GM18498 (cell line): ENCODE measurements around the gene ZNF709.
"Not testable (repeated sequence)": the region's sequence is repeated elsewhere in the genome, so short reads cannot be mapped to it uniquely, and the experiment has no call there.

Experiments used
- ATAC-seq: cut with Tn5 transposase; IDR thresholded peaks from one replicate; pipeline ENCODE4 v1.9.1; 2021; ENCODE audit warnings: mild to moderate bottlenecking, moderate library complexity; ENCODE audit not compliant: unreplicated experiment

Gene ZNF709

DNA sequence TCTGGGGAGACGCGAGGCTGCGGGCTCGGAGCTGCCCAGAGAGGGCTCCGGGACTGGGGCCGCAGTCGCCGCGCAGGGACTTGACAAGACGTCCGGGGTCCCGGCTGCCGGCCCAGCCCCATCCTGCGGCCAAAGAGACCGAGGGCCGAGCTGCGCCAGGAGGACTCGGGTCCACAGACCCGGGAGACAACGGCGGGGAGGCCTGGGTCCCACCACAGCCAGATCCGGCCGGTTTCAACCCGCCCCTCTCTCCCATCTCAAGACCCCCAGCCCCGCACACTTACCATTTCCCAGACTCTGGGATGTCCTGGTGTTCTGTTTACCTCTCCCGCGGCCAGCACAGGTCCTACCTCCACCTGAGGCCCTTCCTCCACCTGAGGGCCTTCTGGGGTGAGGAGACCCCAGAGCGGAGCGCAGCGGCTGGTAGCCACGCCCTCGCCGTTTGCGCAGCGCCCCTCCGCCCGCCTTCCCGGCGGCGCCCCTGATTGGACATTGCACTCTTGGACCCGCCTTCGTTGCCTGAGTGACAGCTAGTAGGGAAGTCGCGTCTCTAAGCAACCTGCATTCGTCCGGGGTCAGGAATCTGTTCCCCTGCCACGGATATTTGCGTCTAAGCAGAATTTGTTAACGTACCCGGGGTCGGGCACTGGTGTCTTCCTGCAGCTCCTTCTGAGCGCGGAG, at the start of gene ZNF709:
Gene ZNF709 (minus strand): TSS at position 446 of the 681 bp plus-strand sequence. CDS start 159 bp downstream, at position 287.
- peak; percentile 96 for ATAC-seq

DNA sequence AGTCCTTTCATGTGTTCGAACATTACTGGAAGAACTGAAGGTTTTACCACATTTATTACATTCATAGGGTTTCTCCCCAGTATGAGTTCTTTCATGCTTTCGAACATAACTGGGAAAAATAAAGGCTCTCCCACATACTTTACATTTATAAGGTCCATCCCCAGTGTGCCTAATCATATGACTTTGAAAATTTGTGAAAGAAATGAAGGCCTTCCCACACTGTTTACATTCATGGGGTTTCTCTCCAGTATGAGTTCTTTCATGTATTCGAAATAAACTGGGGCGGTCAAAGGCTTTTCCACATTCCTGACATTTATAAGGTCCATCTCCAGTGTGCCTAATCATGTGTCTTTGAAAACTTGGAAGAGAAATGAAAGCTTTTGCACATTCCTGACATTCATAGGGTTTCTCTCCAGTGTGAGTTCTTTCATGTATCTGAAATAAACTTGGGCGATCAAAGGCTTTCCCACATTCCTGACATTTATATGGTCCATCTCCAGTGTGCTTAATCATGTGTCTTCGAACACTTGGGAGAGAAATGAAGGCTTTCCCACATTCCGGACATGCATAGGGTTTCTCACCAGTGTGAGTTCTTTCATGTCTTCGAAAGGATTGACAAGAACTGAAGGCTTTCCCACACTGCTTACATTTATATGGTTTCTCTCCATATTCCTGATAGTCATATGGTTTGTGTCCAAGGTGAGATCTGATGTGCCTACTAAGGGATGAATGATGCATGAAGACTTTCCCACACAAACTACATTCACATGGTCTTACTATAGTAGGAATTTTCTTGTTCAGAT, 42.6 kb upstream of the ZNF709 start:
- ATAC-seq, result no peak

DNA sequence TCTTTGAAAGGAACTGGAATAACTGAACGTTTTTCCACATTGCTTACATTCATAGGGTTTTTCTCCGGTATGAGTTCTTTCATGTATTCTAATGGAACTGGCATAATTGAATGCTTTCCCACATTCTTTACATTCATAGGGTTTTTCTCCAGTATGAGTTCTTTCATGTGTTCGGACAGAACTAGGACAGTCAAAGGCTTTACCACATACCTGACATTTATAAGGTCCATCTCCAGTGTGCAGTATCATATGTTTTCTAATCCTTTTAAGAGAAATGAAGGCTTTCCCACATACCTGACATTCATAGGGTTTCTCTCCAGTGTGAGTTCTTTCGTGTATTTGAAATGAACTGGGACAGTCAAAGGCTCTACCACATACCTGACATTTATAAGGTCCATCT, 41.9 kb upstream of the ZNF709 start:
- ATAC-seq, result no peak

DNA sequence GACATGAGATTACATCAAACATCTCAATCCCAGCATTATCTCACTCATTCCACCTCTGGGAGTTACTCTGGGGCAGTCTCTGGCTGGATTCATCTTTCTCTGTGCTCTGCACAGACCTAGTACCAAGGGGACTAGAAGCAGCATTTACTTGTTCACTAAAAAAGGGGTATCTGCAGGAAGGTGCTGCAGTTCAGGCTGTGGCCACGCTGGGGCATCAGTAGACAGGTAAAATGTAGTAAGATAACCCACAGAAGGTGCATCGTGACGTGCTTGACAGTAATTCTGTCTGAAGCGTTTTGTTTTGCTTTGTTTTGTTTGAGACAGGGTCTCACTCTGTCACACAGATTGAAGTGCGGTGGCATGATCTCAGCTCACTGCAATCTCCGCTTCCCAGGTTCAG, 37.4 kb upstream of the ZNF709 start:
- ATAC-seq, result no peak

- no peak for ATAC-seq
Measured at GRCh38 chr19:12513531-12514061, 29.0 kb upstream of the ZNF709 start.

- no peak for ATAC-seq
Measured at GRCh38 chr19:12497032-12497431, 12.4 kb upstream of the ZNF709 start.

GRCh38 chr19:12496480-12496879, 11.9 kb upstream of the ZNF709 start:
- no peak for ATAC-seq

DNA sequence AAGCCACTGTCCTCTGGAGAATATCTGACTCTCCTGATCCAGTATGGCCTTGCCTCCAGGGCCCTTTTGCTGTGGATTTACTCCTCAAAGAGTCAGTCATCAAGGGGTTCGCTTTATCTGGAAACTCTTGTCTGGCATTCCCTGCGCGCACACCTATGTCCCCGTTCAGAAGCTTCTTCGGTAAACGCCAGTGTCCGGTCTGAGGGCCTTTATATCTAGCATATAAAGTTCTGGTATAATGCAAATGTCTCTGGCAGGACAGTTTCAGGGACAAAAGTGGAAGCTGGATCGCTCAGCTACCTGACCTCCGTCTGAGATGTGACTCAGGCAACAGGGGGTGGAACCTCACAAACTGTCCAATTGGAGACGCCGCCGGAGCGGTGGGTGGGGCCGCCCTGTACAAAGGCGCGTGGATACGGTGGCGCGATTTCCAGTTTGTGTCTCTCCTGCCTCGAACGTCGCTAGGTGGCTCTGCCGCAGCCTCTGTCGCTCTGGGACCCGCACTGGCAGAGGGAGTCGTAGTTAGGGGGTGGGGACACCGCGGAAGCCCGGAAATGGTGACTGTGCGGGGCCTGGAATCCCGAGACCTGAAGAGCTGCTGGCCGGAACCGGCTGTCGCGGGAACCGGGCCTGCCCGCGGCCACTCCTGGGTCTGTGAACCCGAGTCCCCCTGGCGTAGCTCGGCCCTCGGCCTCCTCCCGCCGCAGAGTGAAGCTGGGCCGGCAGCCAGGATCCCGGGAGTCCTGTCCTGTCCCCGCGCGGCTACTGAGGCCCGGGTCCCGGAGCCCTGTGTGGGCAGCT, 10.6 kb upstream of the ZNF709 start:
- peak; percentile 75 for ATAC-seq

GRCh38 chr19:12494260-12494860, 9.7 kb upstream of the ZNF709 start:
- ATAC-seq, result no peak

DNA sequence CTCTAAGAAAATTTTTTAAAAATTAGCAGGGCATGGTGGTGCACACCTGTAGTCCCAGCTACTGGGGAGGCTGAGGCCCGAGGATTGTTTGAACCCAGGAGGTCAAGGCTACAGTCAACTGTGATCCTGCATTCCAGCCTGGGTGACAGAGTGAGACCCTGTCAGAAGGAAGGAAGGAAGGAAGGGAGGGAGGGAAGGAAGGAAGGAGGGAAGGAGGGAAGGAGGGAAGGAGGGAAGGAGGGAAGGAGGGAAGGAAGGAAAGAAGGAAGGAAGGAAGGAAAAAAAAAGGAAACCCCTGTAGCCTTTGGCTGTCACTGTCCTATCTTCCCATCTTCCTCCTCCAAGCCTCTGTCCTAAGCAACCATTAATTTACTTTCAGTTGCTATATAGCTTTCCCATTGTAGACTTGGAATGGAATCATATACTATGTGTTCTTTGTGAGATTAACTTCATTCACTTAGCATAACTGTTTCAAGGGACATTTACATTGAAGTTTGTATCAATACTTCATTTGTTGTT, 1.7 kb upstream of the ZNF709 start:
- not testable (repeated sequence) for ATAC-seq

GRCh38 chr19:12485571-12485970, 955 bp upstream of the ZNF709 start:
- ATAC-seq, result no peak

- peak; percentile 27 for ATAC-seq
Measured at GRCh38 chr19:12485052-12485416, 418 bp upstream of the ZNF709 start.

GRCh38 chr19:12484011-12484370, 625 bp downstream of the ZNF709 start:
- no peak for ATAC-seq

DNA sequence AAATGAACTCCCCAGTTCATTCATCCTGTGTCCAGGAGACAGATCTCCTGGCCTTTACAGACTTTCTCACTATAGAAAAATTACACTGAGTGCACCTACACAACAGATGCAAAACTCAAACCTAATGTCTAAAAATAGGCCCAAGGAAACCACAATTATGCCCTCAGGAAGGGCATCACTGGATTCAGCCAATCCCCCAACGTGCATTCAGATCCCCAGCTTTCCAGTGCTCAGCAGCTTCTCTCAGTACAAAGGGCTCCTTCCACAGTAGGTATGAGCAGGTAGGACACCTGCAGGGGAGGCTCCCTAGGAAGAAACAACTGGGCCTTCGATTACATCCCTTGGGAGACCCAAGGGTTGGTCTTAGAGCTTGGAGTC, 2.1 kb downstream of the ZNF709 start:
- ATAC-seq, result no peak

DNA sequence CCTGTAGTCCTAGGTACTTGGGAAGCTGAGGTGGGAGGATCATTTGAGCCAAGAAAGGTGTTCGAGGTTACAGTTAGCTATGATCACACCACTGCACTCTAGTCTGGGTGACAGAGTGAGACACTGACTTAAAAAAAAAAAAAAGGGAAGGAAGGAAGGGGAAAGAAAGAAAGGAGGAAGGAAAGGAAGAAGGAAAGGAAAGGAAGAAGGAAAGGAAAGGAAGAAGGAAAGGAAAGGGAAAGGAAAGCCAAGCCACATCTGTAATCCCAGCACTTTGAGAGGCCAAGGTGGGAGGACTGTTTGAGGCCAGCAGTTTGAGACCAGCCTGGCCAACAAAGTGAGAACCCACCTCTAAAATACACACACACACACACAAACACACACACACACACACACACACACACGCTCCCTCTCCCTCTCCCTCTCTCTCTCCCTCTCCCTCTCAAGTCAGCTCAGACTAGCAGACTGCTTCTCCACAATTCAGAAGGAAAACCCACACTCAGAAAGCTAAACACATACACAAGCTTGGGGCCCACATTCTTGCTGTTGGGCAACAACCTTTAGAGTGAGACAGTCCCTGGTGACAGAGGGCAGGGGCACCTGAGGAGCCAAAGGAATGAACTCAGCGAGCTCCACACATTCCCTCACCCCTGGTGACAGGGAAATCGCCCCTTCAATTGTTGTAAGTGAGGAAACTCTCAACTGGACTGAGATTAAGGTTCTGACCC, 2.7 kb downstream of the ZNF709 start:
- ATAC-seq, result no peak

GRCh38 chr19:12478234-12478941, 6.2 kb downstream of the ZNF709 start:
- ATAC-seq, result no peak

DNA sequence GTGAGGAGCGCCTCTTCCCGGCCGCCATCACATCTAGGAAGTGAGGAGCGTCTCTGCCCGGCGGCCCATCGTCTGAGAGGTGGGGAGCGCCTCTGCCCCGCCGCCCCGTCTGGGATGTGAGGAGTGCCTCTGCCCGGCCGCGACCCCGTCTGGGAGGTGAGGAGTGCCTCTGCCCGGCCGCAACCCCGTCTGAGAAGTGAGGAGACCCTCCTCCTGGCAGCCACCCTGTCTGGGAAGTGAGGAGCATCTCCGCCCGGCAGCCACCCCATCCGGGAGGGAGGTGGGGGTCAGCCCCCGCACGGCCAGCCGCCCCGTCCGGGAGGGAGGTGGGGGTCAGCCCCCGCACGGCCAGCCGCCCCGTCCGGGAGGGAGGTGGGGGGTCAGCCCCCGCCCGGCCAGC, 17.0 kb downstream of the ZNF709 start:
- not testable (repeated sequence) for ATAC-seq

DNA sequence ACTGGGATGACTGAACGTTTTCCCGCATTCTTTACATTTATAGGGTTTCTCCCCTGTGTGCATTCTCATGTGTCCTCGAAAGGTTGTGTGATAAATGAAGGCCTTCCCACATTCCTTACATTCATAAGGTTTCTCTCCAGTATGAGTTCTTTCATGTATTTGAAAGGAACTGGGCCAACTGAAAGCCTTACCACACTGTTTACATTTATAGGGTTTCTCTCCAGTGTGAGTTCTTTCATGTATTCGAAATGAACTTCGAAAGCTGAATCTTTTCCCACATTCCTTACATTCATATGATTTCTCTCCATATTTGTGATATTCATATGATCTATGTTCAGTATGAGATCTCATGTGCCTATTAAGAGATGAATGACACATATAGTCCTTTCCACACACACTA, 19.4 kb downstream of the ZNF709 start:
- no peak for ATAC-seq

GRCh38 chr19:12464769-12465168, 19.8 kb downstream of the ZNF709 start:
- ATAC-seq, result no peak

- ATAC-seq, result not testable (repeated sequence)
Measured at GRCh38 chr19:12464139-12464538, 20.5 kb downstream of the ZNF709 start.
